EH (cell line): ENCODE results near the gene TNFRSF18.
"Not testable (repeated sequence)": the region's sequence is repeated elsewhere in the genome, so short reads cannot be mapped to it uniquely, and the experiment has no call there.

Source experiments
- DNase-seq: peaks from one replicate; pipeline ENCODE4 v3.0.0-alpha.2; 2015; ENCODE audit warnings: low read depth

Gene TNFRSF18

GRCh38 chr1:1179346-1179982 is 26.9 kb downstream of the TNFRSF18 start:
- DNase-seq: no peak

- DNase-seq: no peak
Observed at GRCh38 chr1:1178794-1179331, 27.5 kb downstream of the TNFRSF18 start.

GRCh38 chr1:1177452-1178206 is 28.8 kb downstream of the TNFRSF18 start:
- DNase-seq: no peak

- no peak for DNase-seq
Observed at GRCh38 chr1:1176931-1177330, 29.5 kb downstream of the TNFRSF18 start.

- DNase-seq: not testable (repeated sequence)
Observed at GRCh38 chr1:1176063-1176761, 30.2 kb downstream of the TNFRSF18 start.

GRCh38 chr1:1175221-1176062 is 30.9 kb downstream of the TNFRSF18 start:
- no peak for DNase-seq

- no peak for DNase-seq
Observed at GRCh38 chr1:1173793-1174415, 32.5 kb downstream of the TNFRSF18 start, which contains the start of gene TTLL10. Gene TTLL10, plus strand, starts transcription at chr1:1173880. Its CDS starts 5,336 bp downstream, at chr1:1179216.

GRCh38 chr1:1173061-1173792 is 33.2 kb downstream of the TNFRSF18 start:
- DNase-seq: no peak

- no peak for DNase-seq
Observed at GRCh38 chr1:1171546-1172340, 34.6 kb downstream of the TNFRSF18 start.

- DNase-seq: no peak
Observed at GRCh38 chr1:1171161-1171545, 35.2 kb downstream of the TNFRSF18 start.

- no peak for DNase-seq
Observed at GRCh38 chr1:1170215-1171091, 35.9 kb downstream of the TNFRSF18 start.

GRCh38 chr1:1169429-1170214 is 36.8 kb downstream of the TNFRSF18 start:
- no peak for DNase-seq

GRCh38 chr1:1168451-1169411 is 37.7 kb downstream of the TNFRSF18 start:
- DNase-seq: no peak

- DNase-seq: no peak
Observed at GRCh38 chr1:1167841-1168450, 38.4 kb downstream of the TNFRSF18 start.

GRCh38 chr1:1167398-1167821 is 39.0 kb downstream of the TNFRSF18 start:
- DNase-seq: no peak
